GM18502 (cell line): Measurements from ENCODE around the gene MACO1.
"Not testable (repeated sequence)": the region's sequence is repeated elsewhere in the genome, so short reads cannot be mapped to it uniquely, and the experiment has no call there.

Source experiments
- ATAC-seq: cut with Tn5 transposase; IDR thresholded peaks from one replicate; pipeline ENCODE4 v1.9.1; 2021; ENCODE audit warnings: mild to moderate bottlenecking; ENCODE audit not compliant: unreplicated experiment, poor library complexity

Gene MACO1

DNA sequence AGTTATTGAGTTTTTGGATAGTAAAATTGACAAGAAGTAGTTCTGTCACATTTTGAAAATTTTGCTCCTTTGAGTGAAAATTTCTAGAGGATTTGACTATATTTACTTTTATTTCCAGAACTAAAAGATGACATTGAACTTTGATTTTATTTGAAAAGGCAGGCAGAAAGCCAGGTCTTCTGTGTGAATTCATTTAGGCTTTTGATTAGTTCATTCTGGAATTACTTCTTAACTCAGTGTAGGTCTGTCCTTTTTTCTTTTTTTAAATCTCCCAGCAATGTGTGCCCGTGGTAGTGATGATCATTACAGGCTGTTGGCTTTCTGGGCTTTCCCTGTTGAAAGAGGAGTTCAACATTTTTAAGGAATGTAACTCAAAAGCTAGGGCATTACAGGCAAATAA is 53.8 kb downstream of the MACO1 start:
- no peak for ATAC-seq

DNA sequence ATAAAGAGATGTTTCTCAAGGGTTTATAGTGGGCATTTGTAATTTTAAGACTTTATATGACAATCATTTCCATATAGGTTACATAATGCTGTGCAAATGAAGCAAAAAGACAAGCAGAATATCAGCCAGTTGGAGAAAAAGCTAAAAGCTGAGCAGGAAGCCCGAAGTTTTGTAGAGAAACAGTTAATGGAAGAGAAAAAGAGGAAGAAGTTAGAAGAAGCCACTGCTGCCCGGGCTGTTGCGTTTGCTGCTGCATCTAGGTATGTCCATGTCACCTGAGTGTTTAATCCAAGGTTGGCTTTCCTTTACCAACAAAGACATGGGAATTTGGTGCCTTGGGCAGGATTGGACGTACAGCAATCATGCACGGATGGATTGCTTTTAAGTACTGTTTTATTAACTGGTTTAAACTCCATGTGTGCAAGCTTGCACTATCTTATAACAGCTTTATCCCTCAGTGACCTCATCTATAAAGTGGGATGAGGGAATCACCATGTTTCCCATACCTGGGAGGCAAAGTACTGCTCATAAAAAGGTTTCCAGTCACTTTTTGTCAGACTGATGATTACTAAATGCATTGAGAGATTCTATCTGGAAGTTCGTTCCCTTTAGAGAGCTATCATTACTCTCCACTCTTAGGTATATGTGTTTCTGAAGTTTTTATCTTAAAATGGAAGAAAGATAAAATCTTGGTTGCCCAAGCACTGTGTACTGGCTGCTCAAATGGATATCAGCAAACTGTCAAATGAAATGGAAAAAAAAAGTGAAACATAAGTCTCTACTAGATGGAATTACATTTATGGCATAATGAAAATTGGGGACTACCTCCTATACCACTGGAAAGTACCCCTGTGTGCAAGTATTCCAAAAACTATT is 55.1 kb downstream of the MACO1 start:
- ATAC-seq = no peak

DNA sequence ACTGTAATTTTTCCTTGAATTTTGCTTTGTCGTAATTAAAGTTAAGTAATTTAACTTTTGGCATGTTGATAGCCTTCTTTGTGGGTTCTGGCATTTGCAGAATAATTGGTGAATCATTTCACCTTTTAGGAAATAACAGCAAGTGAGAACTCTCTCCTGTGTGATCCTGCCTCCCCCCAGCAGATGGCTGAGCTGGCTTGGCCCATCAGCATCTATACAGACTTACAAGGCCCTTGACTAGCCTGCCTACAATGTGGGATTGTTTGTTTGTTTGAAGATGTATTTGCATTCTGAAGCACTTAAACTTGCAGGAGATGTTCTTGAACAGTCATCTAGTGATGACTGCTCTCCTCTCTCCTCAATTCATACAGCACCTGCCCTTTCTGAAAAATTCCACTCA is 55.9 kb downstream of the MACO1 start:
- no peak for ATAC-seq

DNA sequence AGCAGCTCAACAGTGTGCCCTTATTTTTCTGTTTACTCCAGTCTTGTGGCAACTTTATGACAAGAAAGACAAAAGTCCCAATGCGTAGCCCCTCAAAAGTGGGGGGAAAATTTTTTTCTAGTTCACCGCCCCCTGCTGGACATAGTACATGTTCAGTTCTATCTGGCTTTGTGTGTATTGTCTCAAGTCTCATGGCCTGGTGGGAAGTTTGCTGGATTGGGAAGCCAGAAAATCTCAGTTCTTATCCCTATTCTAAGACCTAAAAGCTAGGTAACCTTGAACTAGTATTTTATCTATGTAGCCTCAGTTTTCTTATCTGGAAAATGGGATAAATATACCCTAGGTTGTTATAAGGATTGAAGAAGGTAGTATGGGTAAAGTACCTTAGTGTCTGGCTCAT is 56.9 kb downstream of the MACO1 start:
- no peak for ATAC-seq

DNA sequence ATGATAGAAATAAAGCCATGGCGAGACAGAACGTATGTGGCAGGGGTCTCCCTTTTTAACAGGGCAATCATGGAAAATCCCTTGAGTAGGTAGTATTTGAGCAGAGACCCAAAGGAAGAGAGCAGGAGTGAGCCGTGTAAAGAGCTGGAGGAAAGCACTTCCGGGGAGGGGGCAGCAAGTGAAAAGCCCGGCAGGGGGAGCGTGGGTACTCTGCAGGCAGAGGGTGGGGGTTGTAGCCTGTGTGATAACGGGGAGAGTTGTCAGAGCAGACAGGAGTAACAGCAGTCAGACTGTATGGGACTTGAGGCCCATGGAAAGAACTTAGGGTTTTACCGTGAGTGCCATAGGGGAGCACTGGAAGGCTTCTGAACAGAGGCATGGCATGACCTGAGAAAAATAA is 61.6 kb downstream of the MACO1 start:
- no peak for ATAC-seq

DNA sequence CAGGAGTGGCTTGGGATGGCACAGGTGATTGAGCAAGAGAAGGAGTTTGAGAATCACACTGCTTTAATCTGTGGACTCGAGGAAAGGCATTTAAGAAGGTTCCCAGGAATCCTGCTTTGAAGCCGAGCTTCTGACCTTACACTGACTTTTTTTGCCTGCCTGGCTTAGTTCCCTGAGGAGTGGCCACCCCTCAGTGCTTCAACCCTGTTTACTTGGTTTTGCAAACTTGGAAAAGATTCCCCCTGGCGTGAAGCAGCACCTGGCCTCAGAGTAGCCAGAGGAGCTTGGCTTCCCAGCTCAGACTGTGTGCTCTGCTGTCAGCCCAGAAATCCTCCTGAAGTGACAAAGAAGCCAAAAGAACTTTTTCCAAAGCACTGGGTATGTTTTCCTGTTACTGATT is 64.3 kb downstream of the MACO1 start:
- no peak for ATAC-seq

DNA sequence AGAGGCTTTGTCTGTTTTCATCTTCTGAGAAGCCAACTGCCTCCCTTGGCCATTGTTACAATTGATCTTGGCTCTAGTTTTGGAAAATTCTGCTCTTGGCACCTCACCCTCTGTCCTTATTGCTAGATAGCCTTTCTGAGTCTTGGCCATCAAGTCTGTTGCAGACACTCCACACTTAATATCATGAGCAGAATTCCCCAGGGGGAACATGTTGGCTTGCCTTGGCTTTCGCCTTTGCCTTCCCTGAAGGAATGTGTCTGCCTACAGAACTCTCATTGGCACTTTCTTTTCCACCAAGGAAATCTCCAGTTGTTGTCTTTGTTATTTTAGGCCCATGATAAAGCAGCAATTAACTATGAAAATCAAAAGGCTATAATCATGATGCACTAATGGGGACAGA is 70.0 kb downstream of the MACO1 start:
- no peak for ATAC-seq

DNA sequence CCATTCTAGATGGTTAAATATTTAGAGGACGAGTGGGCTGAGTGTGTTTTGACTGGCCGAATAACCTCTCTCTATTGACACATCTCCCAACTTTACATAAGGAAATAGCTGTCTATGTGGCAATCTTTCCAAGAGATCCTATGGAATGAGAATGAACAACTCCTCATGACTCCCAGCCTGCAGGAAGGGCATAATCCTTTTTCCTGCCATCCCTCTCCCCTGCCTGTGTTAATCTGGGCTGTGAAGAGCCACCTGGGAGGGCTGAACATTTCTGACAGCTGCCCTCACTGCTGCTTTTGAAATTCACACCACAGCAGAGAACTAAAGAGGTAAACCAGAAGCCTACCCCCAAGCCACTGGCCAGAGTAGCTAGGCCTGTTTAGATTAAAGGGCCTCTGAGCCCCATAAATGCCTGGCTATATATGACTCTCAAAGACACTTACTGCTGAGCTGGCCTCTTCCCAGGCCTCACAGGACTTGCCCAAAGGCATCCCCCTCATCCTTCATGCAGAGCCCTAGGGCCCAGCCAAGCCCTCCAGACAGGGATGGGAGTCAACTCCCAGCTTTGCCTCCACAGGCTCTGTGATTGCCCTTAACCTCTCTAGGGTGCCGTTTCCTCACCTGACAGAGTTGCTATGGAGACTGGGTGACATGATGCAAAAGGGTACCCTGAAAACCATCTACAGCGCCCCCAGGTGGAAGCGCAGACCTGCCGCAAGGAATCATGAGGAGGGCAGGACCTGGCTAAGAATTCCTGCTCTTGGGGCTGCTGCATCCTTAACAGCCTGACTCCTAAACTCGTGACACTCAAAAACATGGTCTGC is 70.8 kb downstream of the MACO1 start:
- ATAC-seq = no peak

DNA sequence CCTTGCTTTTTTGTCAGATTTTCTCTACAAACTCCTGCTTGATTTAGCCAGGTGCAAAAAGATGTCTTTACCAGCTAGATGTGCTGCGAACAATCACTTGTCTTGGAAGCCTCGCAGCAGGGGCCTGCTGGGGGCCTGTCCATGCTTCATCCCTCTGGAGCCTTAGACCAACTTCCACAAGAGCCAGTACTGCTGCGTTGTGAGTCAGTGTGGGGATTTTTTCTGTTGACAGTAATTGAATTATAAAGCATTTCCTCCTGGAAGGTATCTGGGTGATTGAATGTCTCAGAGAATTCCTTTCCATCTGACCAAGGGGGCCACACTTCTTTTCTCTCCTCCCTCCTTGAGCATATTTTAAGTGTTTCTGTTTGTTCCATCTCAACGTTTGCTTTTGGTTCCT is 72.3 kb downstream of the MACO1 start:
- ATAC-seq = no peak

DNA sequence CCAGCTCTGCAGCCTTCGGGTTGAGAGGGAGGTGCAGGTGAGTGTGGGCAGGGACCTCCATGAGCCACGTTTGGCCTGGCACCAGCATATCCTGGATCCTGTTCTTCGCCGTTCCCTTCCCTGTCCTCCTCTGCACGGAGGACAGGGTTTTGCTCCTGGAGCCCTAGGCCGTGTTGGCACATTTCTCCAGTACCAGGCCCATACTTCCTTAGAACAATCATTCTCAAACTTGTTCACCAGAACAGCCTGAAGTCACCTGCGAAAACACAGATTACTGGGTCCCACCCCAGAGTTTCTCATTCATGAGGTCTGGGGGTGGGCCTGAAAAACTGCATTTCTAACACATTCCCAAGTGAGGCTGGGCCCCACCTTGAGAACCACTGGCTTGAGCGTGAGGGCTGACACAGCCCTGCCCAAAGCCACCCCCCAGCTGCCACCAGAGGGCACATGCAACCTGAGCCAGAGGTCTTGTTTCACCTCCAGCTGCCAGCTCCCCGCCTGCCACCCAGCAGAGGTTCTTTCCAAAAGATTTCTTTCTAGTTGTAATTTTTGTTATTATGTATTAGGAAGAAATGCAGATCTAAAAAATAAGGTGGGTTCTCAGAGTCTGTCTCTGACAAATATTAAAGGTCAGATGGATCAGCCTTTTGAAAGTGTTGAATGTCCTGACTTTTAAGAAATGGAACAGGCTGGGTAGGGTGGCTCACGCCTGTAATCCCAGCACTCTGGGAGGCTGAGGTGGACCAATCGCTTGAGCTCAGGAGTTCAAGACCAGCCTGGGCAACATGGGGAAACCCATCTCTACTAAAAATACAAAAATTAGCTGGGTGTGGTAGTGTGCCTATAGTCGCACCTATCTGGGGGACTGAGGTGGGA is 73.1 kb downstream of the MACO1 start:
- ATAC-seq = no peak

DNA sequence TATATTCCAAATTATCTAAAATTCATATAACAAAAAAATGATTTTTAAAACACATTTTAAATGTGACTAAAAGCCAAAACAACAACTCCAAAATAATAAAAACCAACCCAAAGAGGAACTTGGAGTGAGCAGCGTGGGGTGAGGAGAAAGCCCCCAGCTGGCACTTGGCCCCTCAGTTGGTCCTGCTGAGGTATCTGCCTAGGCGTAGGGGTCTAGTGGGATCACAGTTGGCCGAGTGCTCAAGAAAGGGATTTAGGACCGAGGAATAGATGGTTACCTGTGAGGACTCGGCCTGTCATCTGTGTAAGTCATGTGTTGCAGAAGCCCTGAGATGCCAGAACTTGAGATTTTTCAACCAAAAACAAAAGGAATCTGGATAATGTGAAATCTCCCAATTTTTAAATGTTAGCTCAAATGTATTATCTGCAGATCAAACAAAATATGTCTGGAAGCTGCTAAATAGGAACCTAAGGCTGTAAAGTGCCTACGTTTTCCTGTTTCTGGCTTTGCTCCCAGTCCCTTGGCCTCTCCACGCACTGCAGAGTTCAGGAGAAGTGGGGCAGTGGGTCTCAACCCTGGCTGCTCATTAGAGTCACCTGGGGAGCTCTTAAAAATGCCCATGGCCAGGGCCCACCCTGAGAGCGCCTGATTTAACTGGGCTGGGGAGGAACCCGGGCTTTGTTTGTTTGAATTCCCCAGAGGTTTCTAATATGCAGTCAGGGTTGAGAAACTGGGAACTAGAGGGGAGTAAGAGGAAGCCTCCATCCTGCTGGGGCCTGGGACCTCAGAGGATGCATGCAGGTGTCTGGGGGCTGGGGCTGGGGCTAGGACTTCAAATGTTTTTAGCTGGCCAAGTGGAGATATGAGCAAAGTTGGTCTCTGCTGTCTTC is 74.3 kb downstream of the MACO1 start:
- ATAC-seq = no peak

DNA sequence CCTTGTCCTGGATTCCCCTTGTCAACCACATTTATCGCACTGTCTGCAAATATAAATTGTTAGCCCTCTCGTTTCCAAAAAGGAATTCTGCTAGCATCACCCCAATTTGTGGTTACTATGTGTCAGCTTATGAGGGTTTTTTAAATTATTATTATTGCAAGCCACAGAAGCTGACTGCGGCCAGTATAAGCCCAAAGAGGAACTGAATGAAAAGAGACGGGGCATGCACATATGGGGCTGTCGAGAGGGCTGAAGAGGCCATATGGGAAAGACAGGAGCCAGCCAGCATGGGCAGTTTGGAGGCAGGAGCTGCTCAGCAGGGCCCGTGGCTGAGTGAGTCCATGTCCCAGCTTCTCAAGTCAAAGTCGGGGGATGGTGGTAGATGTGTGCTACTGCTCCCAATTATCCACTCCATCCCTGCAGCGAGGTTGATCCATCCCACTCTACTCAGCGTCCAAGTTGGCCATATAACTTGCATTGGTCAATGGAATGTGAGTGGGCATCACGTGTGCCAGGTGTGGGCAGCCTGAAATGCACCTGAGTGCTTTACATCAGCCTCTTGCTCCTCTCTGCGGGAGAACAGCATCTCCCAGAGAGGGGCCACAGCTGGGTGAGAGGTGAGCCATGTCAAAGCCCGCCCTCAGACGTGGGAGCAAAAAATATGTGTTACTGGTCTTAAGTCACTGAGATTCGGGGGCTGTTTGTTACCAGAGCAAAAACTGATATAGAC is 75.1 kb downstream of the MACO1 start:
- ATAC-seq = no peak

DNA sequence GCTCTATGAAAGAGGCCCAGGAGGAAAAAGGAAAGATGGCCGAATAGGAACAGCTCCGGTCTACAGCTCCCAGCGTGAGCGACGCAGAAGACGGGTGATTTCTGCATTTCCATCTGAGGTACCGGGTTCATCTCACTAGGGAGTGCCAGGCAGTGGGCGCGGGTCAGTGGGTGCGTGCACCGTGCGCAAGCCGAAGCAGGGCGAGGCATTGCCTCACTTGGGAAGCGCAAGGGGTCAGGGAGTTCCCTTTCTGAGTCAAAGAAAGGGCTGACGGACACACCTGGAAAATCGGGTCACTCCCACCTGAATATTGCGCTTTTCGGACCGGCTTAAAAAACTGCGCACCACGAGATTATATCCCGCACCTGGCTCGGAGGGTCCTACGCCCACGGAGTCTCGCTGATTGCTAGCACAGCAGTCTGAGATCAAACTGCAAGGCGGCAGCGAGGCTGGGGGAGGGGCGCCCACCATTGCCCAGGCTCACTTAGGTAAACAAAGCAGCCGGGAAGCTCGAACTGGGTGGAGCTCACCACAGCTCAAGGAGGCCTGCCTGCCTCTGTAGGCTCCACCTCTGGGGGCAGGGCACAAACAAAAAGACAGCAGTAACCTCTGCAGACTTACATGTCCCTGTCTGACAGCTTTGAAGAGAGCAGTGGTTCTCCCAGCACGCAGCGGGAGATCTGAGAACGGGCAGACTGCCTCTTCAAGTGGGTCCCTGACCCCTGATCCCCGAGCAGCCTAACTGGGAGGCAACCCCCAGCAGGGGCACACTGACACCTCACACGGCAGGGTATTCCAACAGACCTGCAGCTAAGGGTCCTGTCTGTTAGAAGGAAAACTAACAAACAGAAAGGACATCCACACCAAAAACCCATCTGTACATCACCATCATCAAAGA is 76.1 kb downstream of the MACO1 start:
- not testable (repeated sequence) for ATAC-seq

DNA sequence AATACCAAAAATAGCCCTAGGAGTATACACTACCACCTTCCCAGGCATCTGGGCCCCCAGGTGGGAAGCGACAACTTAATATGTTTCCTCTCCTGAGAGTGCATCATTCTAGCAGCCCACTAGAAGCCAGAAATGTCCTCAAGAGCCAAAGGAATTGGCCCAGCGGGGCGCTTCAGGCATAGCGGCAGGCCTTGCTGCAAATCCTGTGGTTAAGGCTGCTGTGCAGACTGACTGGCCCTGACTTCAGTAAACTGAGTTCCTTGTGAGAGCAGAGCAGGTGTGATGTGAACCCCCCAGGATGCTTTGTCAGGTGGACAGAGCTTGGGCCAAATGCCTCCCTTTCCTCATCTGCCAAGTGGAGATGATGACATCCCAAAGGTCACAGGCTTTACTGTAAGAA is 83.0 kb downstream of the MACO1 start:
- no peak for ATAC-seq

DNA sequence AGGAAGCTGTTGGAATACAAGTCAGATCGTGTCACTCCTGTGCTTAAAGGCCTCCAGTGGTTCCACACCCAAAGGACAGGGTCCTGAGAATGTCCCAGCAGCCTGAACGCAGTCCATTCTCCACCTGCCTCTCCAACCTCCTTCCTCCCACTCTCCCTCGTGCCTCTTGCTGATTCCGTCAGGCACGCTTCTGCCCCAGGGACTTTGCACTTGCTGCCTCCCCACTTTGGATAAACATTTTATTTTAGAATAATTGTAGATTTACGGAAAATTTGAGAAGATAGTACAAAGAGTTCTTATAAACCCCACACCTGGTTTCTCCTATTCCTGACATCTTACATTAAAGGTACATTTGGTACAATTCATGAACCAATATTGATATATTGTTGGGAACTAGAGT is 84.3 kb downstream of the MACO1 start:
- ATAC-seq = no peak

DNA sequence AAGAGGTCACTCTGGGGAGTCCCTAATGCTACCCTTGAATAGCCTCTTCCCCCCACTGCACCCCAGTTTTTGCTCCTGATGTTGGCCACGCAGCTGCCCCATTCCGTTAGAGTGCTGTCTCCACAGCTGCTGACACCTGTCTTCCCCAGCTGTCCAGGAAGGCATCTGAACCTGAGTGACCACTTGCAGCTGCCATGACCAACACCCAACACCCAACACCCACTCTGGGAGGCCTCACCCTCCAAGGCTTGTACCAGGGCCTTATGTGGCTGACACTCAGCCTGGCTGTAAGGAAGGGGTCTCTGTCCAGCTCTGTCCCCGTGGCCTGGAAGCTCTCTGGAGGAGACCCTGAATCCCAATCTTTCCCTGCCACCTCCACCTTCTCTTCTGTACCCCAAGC is 86.0 kb downstream of the MACO1 start:
- no peak for ATAC-seq

DNA sequence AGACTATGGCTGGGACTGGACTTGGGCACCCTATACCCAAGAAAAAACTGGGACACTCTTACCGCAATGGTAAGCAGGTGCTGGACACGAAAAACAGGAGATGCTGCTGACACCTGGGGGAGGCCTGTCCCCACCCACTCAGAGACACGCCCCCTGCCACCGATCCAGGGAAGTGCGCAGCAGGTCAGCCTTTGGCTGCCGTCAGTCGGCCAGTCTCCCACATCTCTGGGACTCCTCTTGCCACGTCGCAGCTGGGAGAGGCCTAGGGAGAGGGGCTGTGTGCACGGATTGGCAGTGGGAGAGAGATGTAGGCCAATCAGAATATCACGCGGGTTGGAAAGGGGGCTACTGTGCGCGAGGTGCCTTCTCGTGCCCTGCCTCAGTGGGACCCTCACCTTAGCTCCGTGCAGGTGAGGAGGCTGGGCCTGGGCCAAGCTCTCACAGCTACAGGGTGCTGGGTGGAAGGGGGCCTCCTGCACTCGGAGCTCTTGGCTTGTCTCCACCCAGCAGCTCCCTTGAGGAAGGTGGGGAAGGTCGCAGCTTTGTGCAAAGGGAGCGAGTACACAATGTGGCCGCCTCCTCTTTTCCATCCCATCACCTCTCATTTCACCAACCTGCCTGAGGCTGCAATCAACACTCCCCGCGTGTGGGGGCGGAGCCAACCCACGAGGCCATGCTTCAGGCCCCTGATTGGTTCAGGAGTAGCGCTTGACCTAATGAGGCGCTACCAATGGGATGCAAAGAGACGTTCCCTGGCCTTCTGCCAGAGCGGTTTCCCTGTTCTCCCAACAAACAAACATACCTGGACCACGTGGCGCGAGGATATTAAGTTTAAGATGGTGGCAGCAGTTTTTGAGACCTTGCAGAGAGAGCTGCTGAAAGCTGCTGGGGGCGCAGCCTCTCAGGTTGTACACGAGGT is 87.0 kb downstream of the MACO1 start:
- no peak for ATAC-seq
